ENCODE results near the gene SYNE3. TPM values are rescaled to one million over a fixed set of nuclear protein-coding genes. Genes with fewer than 3 reads are reported as not detected.

Gene SYNE3
- total and polyA plus RNA-seq, 9 of the 15 experiments (the other 6 are each of a cell fraction or from before 2014, with no cell fraction given) = 0.04 to 3.1 (median 0.55) TPM

DNA sequence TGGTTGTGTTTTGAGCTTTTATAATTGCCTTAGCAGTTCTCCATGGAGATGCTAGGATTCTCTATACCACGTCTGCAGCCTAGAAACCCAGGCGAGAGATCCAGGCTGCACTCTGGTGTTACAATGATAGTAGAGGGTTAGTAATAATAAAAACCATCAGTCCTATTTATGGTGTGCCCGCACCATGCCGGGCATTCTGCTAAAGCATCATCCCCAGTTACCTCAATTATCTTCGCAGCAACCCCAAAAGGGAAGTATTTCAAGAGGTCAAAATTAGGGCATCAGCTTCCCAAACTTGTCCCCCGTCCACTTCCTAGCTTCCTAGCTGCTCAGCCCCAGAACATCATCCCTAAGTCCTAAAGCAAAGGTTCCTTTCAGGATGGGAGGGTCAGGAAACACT, 3.2 kb downstream of the SYNE3 start:
- FAIRE-seq = no peak
- no peak for ATAC-seq
- POLR2A ChIA-PET = interaction anchor here (0.6 to 1.6 kb wide), 3 partner anchors 10 to 530 kb away, joined by 3 to 8 read pairs (median 3); no protein-coding TSS in a partner anchor
- WGBS (ENCODE audit: insufficient coverage, low coverage, missing lambda C conversion rate) = 19% methylated on average over 5 of the region's 6 CpGs
- Histone ChIP-seq H3K9me3 (replicated peaks; ENCODE audit: control insufficient read depth, insufficient read depth, low read depth, low read length) (no peaks in the 10 kb centered on the region), H3K9ac (ENCODE audit: insufficient read depth in 1 of 2, low read depth in 2 of 2, low read length in 2 of 2) (no peak overlapping the region), H3K79me2 (ENCODE audit: control insufficient read depth, insufficient read depth, low read length) (no peaks in the 10 kb centered on the region), H2AFZ (ENCODE audit: low read depth, low read length) (no peak overlapping the region), H3K36me3 (ENCODE audit: control insufficient read depth, insufficient read depth, low read length) (no peaks in the 10 kb centered on the region), H3K27me3 (ENCODE audit: control insufficient read depth in 2 of 2, insufficient read depth in 2 of 2, low read length in 2 of 2) (no peaks in the 10 kb centered on the region), H3K4me3 (no peak overlapping the region), H3K4me2 (ENCODE audit: insufficient read depth, low read length) (no peak overlapping the region), H3K27ac (ENCODE audit: extremely low read depth, low read depth, low read length) (no peak overlapping the region), H3K9me1 (ENCODE audit: control insufficient read depth, insufficient read depth, low read length) (no peaks in the 10 kb centered on the region), H3K4me1 (replicated peaks in 1 of 2; ENCODE audit: control insufficient read depth in 2 of 2, insufficient read depth in 2 of 2, low read length in 2 of 2) (peaks cover 18 to 27% of the 10 kb centered on the region in 2 experiments), H4K20me1 (replicated peaks; ENCODE audit: control insufficient read depth, insufficient read depth, low read length) (no peaks in the 10 kb centered on the region)
- in situ Hi-C loops (cut with MboI) = no loop called here
- CTCF ChIA-PET (ENCODE audit: low intra/inter-chr PET ratio) = no interaction called here
- DNase-seq (ENCODE audit: extremely low read depth in 1 of 4, low spot score in 3 of 4) = no peak
- intact Hi-C loops (cut with micrococcal nuclease) = no loop called here
- no TSS peak for BruUV-seq (replicated peaks)
- no peak for TF ChIP-seq LEF1 (IDR thresholded peaks at IDR 0.05)
- TF ChIP-seq ELF1 (tag; IDR thresholded peaks at IDR 0.05) = no peak
- no peak for TF ChIP-seq NCOA1 (IDR thresholded peaks at IDR 0.05; ENCODE audit: low read depth)
- TF ChIP-seq ZNF764 (CRISPR knock-in tag; IDR thresholded peaks at IDR 0.05; ENCODE audit: low read depth) = no peak
- TF ChIP-seq, protein P1, sequence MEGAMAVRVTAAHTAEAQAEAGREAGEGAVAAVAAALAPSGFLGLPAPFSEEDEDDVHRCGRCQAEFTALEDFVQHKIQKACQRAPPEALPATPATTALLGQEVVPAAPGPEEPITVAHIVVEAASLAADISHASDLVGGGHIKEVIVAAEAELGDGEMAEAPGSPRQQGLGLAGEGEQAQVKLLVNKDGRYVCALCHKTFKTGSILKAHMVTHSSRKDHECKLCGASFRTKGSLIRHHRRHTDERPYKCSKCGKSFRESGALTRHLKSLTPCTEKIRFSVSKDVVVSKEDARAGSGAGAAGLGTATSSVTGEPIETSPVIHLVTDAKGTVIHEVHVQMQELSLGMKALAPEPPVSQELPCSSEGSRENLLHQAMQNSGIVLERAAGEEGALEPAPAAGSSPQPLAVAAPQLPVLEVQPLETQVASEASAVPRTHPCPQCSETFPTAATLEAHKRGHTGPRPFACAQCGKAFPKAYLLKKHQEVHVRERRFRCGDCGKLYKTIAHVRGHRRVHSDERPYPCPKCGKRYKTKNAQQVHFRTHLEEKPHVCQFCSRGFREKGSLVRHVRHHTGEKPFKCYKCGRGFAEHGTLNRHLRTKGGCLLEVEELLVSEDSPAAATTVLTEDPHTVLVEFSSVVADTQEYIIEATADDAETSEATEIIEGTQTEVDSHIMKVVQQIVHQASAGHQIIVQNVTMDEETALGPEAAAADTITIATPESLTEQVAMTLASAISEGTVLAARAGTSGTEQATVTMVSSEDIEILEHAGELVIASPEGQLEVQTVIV (CRISPR knock-in tag; IDR thresholded peaks at IDR 0.05; ENCODE audit: borderline replicate concordance) = no peak
- TF ChIP-seq, protein P2, sequence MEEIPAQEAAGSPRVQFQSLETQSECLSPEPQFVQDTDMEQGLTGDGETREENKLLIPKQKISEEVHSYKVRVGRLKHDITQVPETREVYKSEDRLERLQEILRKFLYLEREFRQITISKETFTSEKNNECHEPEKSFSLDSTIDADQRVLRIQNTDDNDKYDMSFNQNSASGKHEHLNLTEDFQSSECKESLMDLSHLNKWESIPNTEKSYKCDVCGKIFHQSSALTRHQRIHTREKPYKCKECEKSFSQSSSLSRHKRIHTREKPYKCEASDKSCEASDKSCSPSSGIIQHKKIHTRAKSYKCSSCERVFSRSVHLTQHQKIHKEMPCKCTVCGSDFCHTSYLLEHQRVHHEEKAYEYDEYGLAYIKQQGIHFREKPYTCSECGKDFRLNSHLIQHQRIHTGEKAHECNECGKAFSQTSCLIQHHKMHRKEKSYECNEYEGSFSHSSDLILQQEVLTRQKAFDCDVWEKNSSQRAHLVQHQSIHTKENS (CRISPR knock-in tag; IDR thresholded peaks at IDR 0.05) = no peak
- no peak for TF ChIP-seq FOXK2 (conservative IDR thresholded peaks at IDR 0.05 in 1 of 2, IDR thresholded peaks at IDR 0.05 in 1 of 2; ENCODE audit: low read depth in 2 of 2)
- TF ChIP-seq RBM22 (IDR thresholded peaks at IDR 0.05; ENCODE audit: low read depth, low read length, poor library complexity, severe bottlenecking) = no peak
